SK-N-SH treated with all-trans-retinoic acid at 6 μM for 48 hours (cell line): ENCODE measurements around the gene PACSIN2.
"Not testable (repeated sequence)": the region's sequence is repeated elsewhere in the genome, so short reads cannot be mapped to it uniquely, and the experiment has no call there.

ENCODE experiments used
- ATAC-seq: fragments of 200-7000 bp; cut with Tn5 transposase; 3 replicates; pipeline ENCODE4 v1.9.1; 2020; ENCODE audit warnings: mild to moderate bottlenecking, moderate library complexity
- BACH2 ChIP-seq: fragments of 250-450 bp; sonication (Bioruptor Pico); IDR thresholded peaks from 2 replicates; pipeline ENCODE4 v1.9.0; 2021; ENCODE audit warnings: mild to moderate bottlenecking, borderline replicate concordance
- CREB5 ChIP-seq: fragments of 250-450 bp; sonication (Bioruptor Pico); IDR thresholded peaks from 2 replicates; pipeline ENCODE4 v1.5.1; 2020; ENCODE audit warnings: low read depth, mild to moderate bottlenecking, moderate library complexity
- CSDC2 ChIP-seq: fragments of 250-450 bp; sonication (Bioruptor Pico); IDR thresholded peaks from 2 replicates; pipeline ENCODE4 v1.5.0; 2020; ENCODE audit warnings: mild to moderate bottlenecking, moderate library complexity
- CSRNP3 ChIP-seq: fragments of 250-450 bp; sonication (Bioruptor Pico); IDR thresholded peaks from 2 replicates; pipeline ENCODE4 v1.5.1; 2021; ENCODE audit warnings: mild to moderate bottlenecking, moderate library complexity
- ESRRG ChIP-seq: fragments of 250-450 bp; sonication (Bioruptor Pico); IDR thresholded peaks from 2 replicates; pipeline ENCODE4 v1.6.1; 2021; ENCODE audit warnings: mild to moderate bottlenecking
- GLIS3 ChIP-seq: fragments of 250-450 bp; sonication (Bioruptor Pico); IDR thresholded peaks from 2 replicates; pipeline ENCODE4 v1.5.0; 2020; ENCODE audit warnings: mild to moderate bottlenecking, moderate library complexity
- ISL1 ChIP-seq: fragments of 250-450 bp; sonication (Bioruptor Pico); IDR thresholded peaks from 2 replicates; pipeline ENCODE4 v2.1.2; 2022; ENCODE audit warnings: mild to moderate bottlenecking, moderate library complexity
- OSR1 ChIP-seq: fragments of 250-450 bp; sonication (Bioruptor Pico); IDR thresholded peaks from 2 replicates; pipeline ENCODE4 v1.8.0; 2022; ENCODE audit warnings: moderate library complexity, mild to moderate bottlenecking, inconsistent platforms
- PATZ1 ChIP-seq: fragments of 250-450 bp; sonication (Bioruptor Pico); IDR thresholded peaks from 2 replicates; pipeline ENCODE4 v1.8.0; 2020; ENCODE audit warnings: mild to moderate bottlenecking, moderate library complexity, borderline replicate concordance
- PPARA ChIP-seq: fragments of 250-450 bp; sonication (Bioruptor Pico); IDR thresholded peaks from 2 replicates; pipeline ENCODE4 v1.5.0; 2020; ENCODE audit warnings: mild to moderate bottlenecking, borderline replicate concordance
- RARB ChIP-seq: fragments of 250-450 bp; sonication (Bioruptor Pico); IDR thresholded peaks from 2 replicates; pipeline ENCODE4 v1.8.0; 2021; ENCODE audit warnings: mild to moderate bottlenecking, moderate library complexity
- SNAI2 ChIP-seq: fragments of 250-450 bp; sonication (Bioruptor Pico); IDR thresholded peaks from 2 replicates; pipeline ENCODE4 v1.5.0; 2020; ENCODE audit warnings: mild to moderate bottlenecking, moderate library complexity
- TCF4 ChIP-seq: fragments of 250-450 bp; sonication (Bioruptor Pico); IDR thresholded peaks from 2 replicates; pipeline ENCODE4 v1.8.0; 2021; ENCODE audit warnings: mild to moderate bottlenecking, moderate library complexity, borderline replicate concordance
- ZC3H10 ChIP-seq: fragments of 250-450 bp; sonication (Bioruptor Pico); IDR thresholded peaks from 2 replicates; pipeline ENCODE4 v1.5.1; 2021; ENCODE audit warnings: mild to moderate bottlenecking, moderate library complexity
- ZFP3 ChIP-seq: fragments of 250-450 bp; sonication (Bioruptor Pico); IDR thresholded peaks from 2 replicates; pipeline ENCODE4 v1.5.0; 2020; ENCODE audit warnings: mild to moderate bottlenecking, moderate library complexity
- ZFP30 ChIP-seq: fragments of 450-650 bp; formaldehyde crosslinking; IDR thresholded peaks from 2 replicates; pipeline ENCODE4 v1.5.0; 2022; ENCODE audit warnings: mild to moderate bottlenecking, moderate library complexity
- ZNF70 ChIP-seq: fragments of 450-650 bp; formaldehyde crosslinking; IDR thresholded peaks from 2 replicates; pipeline ENCODE4 v1.5.0; 2020; ENCODE audit warnings: mild to moderate bottlenecking, moderate library complexity
- ZNF8 ChIP-seq: fragments of 450-650 bp; formaldehyde crosslinking; IDR thresholded peaks from 2 replicates; pipeline ENCODE4 v1.5.0; 2020; ENCODE audit warnings: mild to moderate bottlenecking, moderate library complexity

PACSIN2 gene

GRCh38 chr22:42976217-42976933 lies 38.6 kb downstream of the PACSIN2 start (continued):
- TF ChIP-seq PATZ1 (CRISPR knock-in tag) (no peak), OSR1 (no peak), BACH2 (no peak)

- ATAC-seq = no peak
- TF ChIP-seq PPARA (CRISPR knock-in tag) (no peak), ZFP3 (CRISPR knock-in tag) (no peak), BACH2 (no peak), ZNF70 (CRISPR knock-in tag) (no peak), GLIS3 (CRISPR knock-in tag) (no peak), RARB (no peak), ZFP30 (no peak), ZC3H10 (CRISPR knock-in tag) (no peak)
Observed at GRCh38 chr22:42974223-42974622, 40.7 kb downstream of the PACSIN2 start.

GRCh38 chr22:42973536-42973881 lies 41.4 kb downstream of the PACSIN2 start:
- TF ChIP-seq ESRRG (CRISPR knock-in tag) (no peak), OSR1 (no peak), CSRNP3 (CRISPR knock-in tag) (no peak), SNAI2 (CRISPR knock-in tag) (no peak), PATZ1 (CRISPR knock-in tag) (no peak), ISL1 (CRISPR knock-in tag) (no peak), ZC3H10 (CRISPR knock-in tag) (no peak), CSDC2 (no peak), BACH2 (no peak)
- ATAC-seq = no peak

- ATAC-seq = no peak
Observed at GRCh38 chr22:42972649-42973535, 42.1 kb downstream of the PACSIN2 start.

GRCh38 chr22:42971473-42971860 lies 43.5 kb downstream of the PACSIN2 start:
- not testable (repeated sequence) for ATAC-seq

More at GRCh38 chr22:42972649-42973535, 42.1 kb downstream of the PACSIN2 start:
- no peak for TF ChIP-seq CREB5 (CRISPR knock-in tag)

- no peak for TF ChIP-seq CREB5 (CRISPR knock-in tag)
- TF ChIP-seq ZNF8 (CRISPR knock-in tag) = no peak
- TF ChIP-seq TCF4 (CRISPR knock-in tag) = no peak
- no peak for TF ChIP-seq ISL1 (CRISPR knock-in tag)
- ATAC-seq = no peak
Observed at GRCh38 chr22:42970029-42970428, 44.9 kb downstream of the PACSIN2 start.
